Natural killer cell (primary cell): ENCODE data around the gene TMEM18. TPM values are rescaled to one million over a fixed set of nuclear protein-coding genes. Genes with fewer than 3 reads are reported as not detected.
A peak's percentile ranks its signal among the peaks of the same experiment; 100 is the strongest.

ENCODE experiments used
- ATAC-seq, 3 donors: fragments of 150-1000 bp in 2 of 3; fragments of 200-7000 bp in 1 of 3; cut with Tn5 transposase; 1 replicate in 1 of 3; 2 replicates in 2 of 3; pipeline ENCODE4 v1.10.0; 2021; ENCODE audit warnings: mild to moderate bottlenecking in 2 of 3, moderate library complexity in 2 of 3
- DNase-seq, 2 donors: peaks; one replicate each; pipeline versions ENCODE4 v3.0.0 to v3.0.0-alpha.2; 2013 to 2021; ENCODE audit warnings: mixed read lengths in 1 of 2
- H3K27ac ChIP-seq: one replicate; pipeline ENCODE4 v1.5.1; 2013; ENCODE audit warnings: mild to moderate bottlenecking, low read length
- H3K27me3 ChIP-seq: one replicate; pipeline ENCODE4 v1.6.1; 2013; ENCODE audit warnings: low read length; ENCODE audit not compliant: control insufficient read depth, insufficient read depth
- H3K36me3 ChIP-seq: one replicate; pipeline ENCODE4 v1.6.1; 2013; ENCODE audit warnings: low read length; ENCODE audit not compliant: control insufficient read depth, insufficient read depth
- H3K4me1 ChIP-seq: one replicate; pipeline ENCODE4 v1.6.1; 2013; ENCODE audit warnings: low read length; ENCODE audit not compliant: control insufficient read depth, insufficient read depth
- H3K4me3 ChIP-seq: one replicate; pipeline ENCODE4 v1.5.1; 2013; ENCODE audit warnings: low read length
- H3K9me3 ChIP-seq: one replicate; pipeline ENCODE4 v1.6.1; 2013; ENCODE audit warnings: low read length; ENCODE audit not compliant: control insufficient read depth, insufficient read depth
- H3K27ac Mint-ChIP-seq, 2 donors: one replicate each; pipeline ENCODE4 v1.8.0; 2022; ENCODE audit warnings: mild to moderate bottlenecking in 2 of 2, mixed read lengths in 2 of 2, moderate library complexity in 1 of 2
- H3K27me3 Mint-ChIP-seq, 2 donors: one replicate each; pipeline ENCODE4 v1.8.0; 2022; ENCODE audit warnings: low read depth in 2 of 2, mixed read lengths in 2 of 2
- H3K36me3 Mint-ChIP-seq: one replicate; pipeline ENCODE4 v1.8.0; 2022; ENCODE audit warnings: mixed read lengths
- H3K4me1 Mint-ChIP-seq, 2 donors: one replicate each; pipeline ENCODE4 v1.8.0; 2022; ENCODE audit warnings: mixed read lengths in 2 of 2
- H3K4me3 Mint-ChIP-seq: one replicate; pipeline ENCODE4 v1.8.0; 2022; ENCODE audit warnings: mild to moderate bottlenecking, moderate library complexity, mixed read lengths
- H3K9me3 Mint-ChIP-seq, 2 donors: one replicate each; pipeline ENCODE4 v1.8.0; 2022; ENCODE audit warnings: mixed read lengths in 2 of 2
- CTCF ChIP-seq: fragments of 200-600 bp; IDR thresholded peaks from one replicate; pipeline ENCODE4 v1.8.0; 2022; ENCODE audit warnings: antibody characterized with exemption
- WGBS: methylation state at CpG from one replicate; pipeline ENCODE4 v1.1.7; 2013; ENCODE audit warnings: missing lambda C conversion rate; ENCODE audit not compliant: insufficient coverage; 5-methylcytosine and 5-hydroxymethylcytosine counted together
- intact Hi-C: fragments of 100-400 bp; cut with micrococcal nuclease; formaldehyde crosslinking; loops from one replicate; pipeline ENCODE4 v1.14.2; 2022
- total RNA-seq, 4 donors: library from RNA; stranded (reverse); fragments of 120-200 nt in 1 of 4; gene quantifications; one replicate each; pipeline versions ENCODE4 v1.2.3 to v1.2.4, GENCODE V29; 2013 to 2022

Gene TMEM18
- total RNA-seq, 3 donors from 2014 or later (not counting 1 experiment from before 2014, with no cell fraction given), result 22.0 to 30.8 (median 22.1) TPM

- Histone ChIP-seq H3K9me3 (peaks cover 13% of the 10 kb centered on the region), H3K4me3 (no peak overlapping the region), H3K36me3 (no peaks in the 10 kb centered on the region), H3K4me1 (peaks cover 6% of the 10 kb centered on the region), H3K27ac (no peak overlapping the region), H3K27me3 (peaks cover 18% of the 10 kb centered on the region)
- TF ChIP-seq CTCF, result no peak
- Mint-ChIP-seq H3K9me3 (peaks cover 0 to 5% of the 10 kb centered on the region in 2 donors), H3K36me3 (peaks cover 7% of the 10 kb centered on the region), H3K4me3 (no peak overlapping the region), H3K27ac (no peak overlapping the region), H3K27me3 (peaks cover 14 to 18% of the 10 kb centered on the region in 2 donors), H3K4me1 (peaks cover 9 to 12% of the 10 kb centered on the region in 2 donors)
- intact Hi-C loops, result no loop called here
- DNase-seq (no peak), ATAC-seq (no peak)
- WGBS, result 80% methylated on average over 17 of the region's 19 CpGs
Measured at GRCh38 chr2:689877-690510, 12.8 kb upstream of the TMEM18 start.

GRCh38 chr2:689237-689636, 12.0 kb upstream of the TMEM18 start:
- intact Hi-C loops, result no loop called here
- peaks cover 18% of the 10 kb centered on the region for H3K27me3 ChIP-seq
- 88% methylated on average over 3 of the region's 5 CpGs for WGBS
- Mint-ChIP-seq H3K4me1 (peaks cover 9 to 12% of the 10 kb centered on the region in 2 donors), H3K4me3 (no peak overlapping the region), H3K27me3 (peaks cover 13 to 24% of the 10 kb centered on the region in 2 donors), H3K36me3 (peaks cover 15% of the 10 kb centered on the region), H3K27ac (no peak overlapping the region), H3K9me3 (peaks cover 3 to 11% of the 10 kb centered on the region in 2 donors)
- H3K27ac ChIP-seq, result no peak overlapping the region
- TF ChIP-seq CTCF, result no peak
- H3K4me3 ChIP-seq, result no peak overlapping the region
- peaks cover 18% of the 10 kb centered on the region for H3K9me3 ChIP-seq
- DNase-seq (no peak), ATAC-seq (no peak)
- no peaks in the 10 kb centered on the region for H3K36me3 ChIP-seq
- H3K4me1 ChIP-seq, result peaks cover 6% of the 10 kb centered on the region

GRCh38 chr2:688504-689076, 11.4 kb upstream of the TMEM18 start:
- Mint-ChIP-seq H3K27ac (peak overlapping the region in 1 of 2 donors; percentile 23), H3K4me3 (no peak overlapping the region), H3K4me1 (peaks cover 9 to 12% of the 10 kb centered on the region in 2 donors), H3K9me3 (peaks cover 3 to 11% of the 10 kb centered on the region in 2 donors), H3K27me3 (peaks cover 12 to 24% of the 10 kb centered on the region in 2 donors), H3K36me3 (peaks cover 21% of the 10 kb centered on the region)
- intact Hi-C loops, result no loop called here
- TF ChIP-seq CTCF, result no peak
- Histone ChIP-seq H3K4me3 (no peak overlapping the region), H3K9me3 (peaks cover 23% of the 10 kb centered on the region), H3K27me3 (peaks cover 18% of the 10 kb centered on the region), H3K36me3 (no peaks in the 10 kb centered on the region), H3K27ac (no peak overlapping the region), H3K4me1 (peaks cover 6% of the 10 kb centered on the region)
- peak in 2 of 3 donors; percentile 27 to 32 for ATAC-seq
- 36% methylated on average over 7 of the region's 7 CpGs for WGBS
- no peak for DNase-seq
